ENCODE measurements around the gene SMIM32.

Gene SMIM32

DNA sequence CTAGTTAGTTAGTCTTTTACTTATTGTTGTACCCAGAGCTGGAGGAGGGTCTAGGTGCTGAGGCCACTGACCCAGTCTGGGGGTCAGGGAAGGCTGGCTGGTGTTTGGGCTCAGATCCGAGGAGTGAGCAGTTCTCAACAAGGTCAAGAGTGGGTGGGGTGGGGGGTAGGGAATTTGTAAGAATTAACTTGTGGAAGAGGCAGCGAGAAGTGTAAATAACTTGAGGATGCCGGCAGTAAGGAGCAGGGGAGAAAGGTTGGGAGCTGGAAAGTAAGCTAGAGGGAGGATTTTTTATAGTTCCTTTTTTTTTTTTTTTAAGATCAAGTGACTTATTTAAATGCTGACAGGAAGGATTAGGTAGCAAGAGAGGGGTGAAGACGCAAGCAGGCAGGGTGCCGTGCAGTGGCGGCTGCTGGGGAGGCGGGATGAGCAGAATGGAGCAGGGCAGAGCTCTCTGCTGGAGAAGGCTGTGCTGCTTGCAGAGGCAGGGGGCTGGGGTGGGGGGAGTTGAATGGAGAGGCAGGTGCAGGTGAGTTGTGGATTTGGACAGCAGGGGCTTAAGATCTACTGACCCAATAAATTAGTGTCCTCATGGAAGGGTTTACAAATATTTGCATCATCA lies 35.3 kb upstream of the SMIM32 start:
- Histone ChIP-seq H3K4me2 (no peak overlapping the region), H2AFZ (ENCODE audit: low read depth) (no peak overlapping the region), H4K20me1 (ENCODE audit: insufficient read depth) (no peaks in the 10 kb centered on the region), H3K9ac (no peak overlapping the region), H3K36me3 (ENCODE audit: insufficient read depth) (no peaks in the 10 kb centered on the region), H3K4me3 (IDR thresholded peaks at IDR 0.05; ENCODE audit: insufficient read depth, low read depth, low read length) (no peak overlapping the region), H3K27ac (no peak overlapping the region), H3K4me1 (ENCODE audit: low read depth, poor library complexity, severe bottlenecking) (no peaks in the 10 kb centered on the region), H3K27me3 (ENCODE audit: insufficient read depth, low read depth) (no peaks in the 10 kb centered on the region), H3K79me2 (ENCODE audit: insufficient read depth, low read depth) (no peaks in the 10 kb centered on the region)
- TF ChIP-seq, protein P1, sequence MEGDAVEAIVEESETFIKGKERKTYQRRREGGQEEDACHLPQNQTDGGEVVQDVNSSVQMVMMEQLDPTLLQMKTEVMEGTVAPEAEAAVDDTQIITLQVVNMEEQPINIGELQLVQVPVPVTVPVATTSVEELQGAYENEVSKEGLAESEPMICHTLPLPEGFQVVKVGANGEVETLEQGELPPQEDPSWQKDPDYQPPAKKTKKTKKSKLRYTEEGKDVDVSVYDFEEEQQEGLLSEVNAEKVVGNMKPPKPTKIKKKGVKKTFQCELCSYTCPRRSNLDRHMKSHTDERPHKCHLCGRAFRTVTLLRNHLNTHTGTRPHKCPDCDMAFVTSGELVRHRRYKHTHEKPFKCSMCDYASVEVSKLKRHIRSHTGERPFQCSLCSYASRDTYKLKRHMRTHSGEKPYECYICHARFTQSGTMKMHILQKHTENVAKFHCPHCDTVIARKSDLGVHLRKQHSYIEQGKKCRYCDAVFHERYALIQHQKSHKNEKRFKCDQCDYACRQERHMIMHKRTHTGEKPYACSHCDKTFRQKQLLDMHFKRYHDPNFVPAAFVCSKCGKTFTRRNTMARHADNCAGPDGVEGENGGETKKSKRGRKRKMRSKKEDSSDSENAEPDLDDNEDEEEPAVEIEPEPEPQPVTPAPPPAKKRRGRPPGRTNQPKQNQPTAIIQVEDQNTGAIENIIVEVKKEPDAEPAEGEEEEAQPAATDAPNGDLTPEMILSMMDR (conservative IDR thresholded peaks at IDR 0.05; ENCODE audit: low read depth, low read length), result no peak

DNA sequence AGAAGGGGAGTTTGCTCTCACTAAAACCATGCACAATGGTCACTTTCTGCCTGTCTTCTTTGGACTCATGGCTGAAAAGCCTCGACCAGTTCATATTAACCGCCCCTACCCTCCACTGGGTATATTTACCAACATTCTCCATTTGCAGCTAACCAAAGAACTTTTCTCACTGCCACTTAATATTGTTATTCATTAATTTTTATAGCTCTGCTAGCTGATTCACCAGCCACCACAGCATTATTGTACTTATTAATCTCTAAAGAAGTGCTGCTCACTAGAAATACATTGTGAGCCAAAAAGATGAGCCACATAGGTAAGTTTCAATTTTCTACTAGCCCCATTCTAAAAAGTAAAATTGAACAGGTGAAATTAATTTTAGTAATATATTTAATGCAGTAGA lies 33.4 kb upstream of the SMIM32 start:
- Histone ChIP-seq H3K36me3 (ENCODE audit: insufficient read depth) (no peaks in the 10 kb centered on the region), H3K79me2 (ENCODE audit: insufficient read depth, low read depth) (no peaks in the 10 kb centered on the region), H3K4me1 (ENCODE audit: low read depth, poor library complexity, severe bottlenecking) (no peaks in the 10 kb centered on the region), H4K20me1 (ENCODE audit: insufficient read depth) (no peaks in the 10 kb centered on the region), H3K27me3 (ENCODE audit: insufficient read depth, low read depth) (no peaks in the 10 kb centered on the region), H3K27ac (no peak overlapping the region), H2AFZ (ENCODE audit: low read depth) (no peak overlapping the region), H3K4me3 (IDR thresholded peaks at IDR 0.05; ENCODE audit: insufficient read depth, low read depth, low read length) (no peak overlapping the region), H3K9ac (no peak overlapping the region), H3K4me2 (no peak overlapping the region)
- TF ChIP-seq, protein P1 (conservative IDR thresholded peaks at IDR 0.05; ENCODE audit: low read depth, low read length), result no peak

- no peaks in the 10 kb centered on the region for H3K36me3 ChIP-seq (ENCODE audit: insufficient read depth)
- H3K79me2 ChIP-seq (ENCODE audit: insufficient read depth, low read depth), result no peaks in the 10 kb centered on the region
- TF ChIP-seq, protein P1 (conservative IDR thresholded peaks at IDR 0.05; ENCODE audit: low read depth, low read length), result no peak
- no peak overlapping the region for H3K9ac ChIP-seq
- no peaks in the 10 kb centered on the region for H4K20me1 ChIP-seq (ENCODE audit: insufficient read depth)
- H3K27ac ChIP-seq, result no peak overlapping the region
- no peaks in the 10 kb centered on the region for H3K27me3 ChIP-seq (ENCODE audit: insufficient read depth, low read depth)
- no peaks in the 10 kb centered on the region for H3K4me1 ChIP-seq (ENCODE audit: low read depth, poor library complexity, severe bottlenecking)
- no peak overlapping the region for H3K4me2 ChIP-seq
- no peak overlapping the region for H3K4me3 ChIP-seq (IDR thresholded peaks at IDR 0.05; ENCODE audit: insufficient read depth, low read depth, low read length)
- no peak overlapping the region for H2AFZ ChIP-seq (ENCODE audit: low read depth)
These were observed 32.8 kb upstream of the SMIM32 start for GRCh38 chr5:136225796-136226195.

- no peak overlapping the region for H3K27ac ChIP-seq
- no peaks in the 10 kb centered on the region for H3K4me1 ChIP-seq (ENCODE audit: low read depth, poor library complexity, severe bottlenecking)
- no peaks in the 10 kb centered on the region for H4K20me1 ChIP-seq (ENCODE audit: insufficient read depth)
- TF ChIP-seq, protein P1 (conservative IDR thresholded peaks at IDR 0.05; ENCODE audit: low read depth, low read length), result no peak
- no peak overlapping the region for H3K4me3 ChIP-seq (IDR thresholded peaks at IDR 0.05; ENCODE audit: insufficient read depth, low read depth, low read length)
- no peak overlapping the region for H2AFZ ChIP-seq (ENCODE audit: low read depth)
- H3K27me3 ChIP-seq (ENCODE audit: insufficient read depth, low read depth), result no peaks in the 10 kb centered on the region
- H3K9ac ChIP-seq, result no peak overlapping the region
- H3K36me3 ChIP-seq (ENCODE audit: insufficient read depth), result no peaks in the 10 kb centered on the region
- H3K79me2 ChIP-seq (ENCODE audit: insufficient read depth, low read depth), result no peaks in the 10 kb centered on the region
- H3K4me2 ChIP-seq, result no peak overlapping the region
These were observed 29.7 kb upstream of the SMIM32 start for GRCh38 chr5:136222580-136223235.

All from KMS-11 (cell line).